SK-N-MC (cell line): Measurements from ENCODE around the gene HLCS.
"Not testable (repeated sequence)": the region's sequence is repeated elsewhere in the genome, so short reads cannot be mapped to it uniquely, and the experiment has no call there.

Source experiments
- EZH2 ChIP-seq: fragments of 200-600 bp; sonication (generic); IDR thresholded peaks from one replicate; pipeline ENCODE4 v1.6.1; 2017; ENCODE audit warnings: antibody characterized with exemption
- POLR2AphosphoS5 ChIP-seq: IDR thresholded peaks from 2 replicates; pipeline ENCODE4 v1.6.1; 2012; ENCODE audit warnings: mild to moderate bottlenecking, low read depth, low read length, borderline replicate concordance

DNA sequence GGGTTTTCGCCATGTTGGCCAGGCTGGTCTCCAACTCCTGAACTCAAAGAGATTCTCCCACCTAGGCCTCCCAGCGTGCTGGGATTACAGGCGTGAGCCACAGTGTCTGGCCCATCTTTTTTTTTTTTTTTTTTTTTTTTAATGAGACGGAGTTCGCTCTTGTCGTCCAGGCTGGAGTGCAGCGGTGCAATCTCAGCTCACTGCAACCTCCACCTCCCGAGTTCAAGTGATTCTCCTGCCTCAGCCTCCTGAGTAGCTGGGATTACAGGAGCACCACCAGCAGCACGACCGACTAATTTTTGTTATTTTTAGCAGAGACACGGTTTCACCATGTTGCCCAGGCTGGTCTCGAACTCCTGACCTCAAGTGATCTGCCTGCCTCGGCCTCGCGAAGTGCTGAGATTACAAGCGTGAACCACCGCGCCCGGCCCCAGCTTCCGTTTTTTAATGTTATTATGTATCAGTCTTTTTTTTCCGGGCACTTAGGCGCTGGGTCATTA lies 22.8 kb upstream of the HLCS start:
- TF ChIP-seq EZH2, POLR2AphosphoS5: not testable (repeated sequence)
